WTC11 (cell line): ENCODE measurements around the gene ETF1. TPM values are rescaled to one million over a fixed set of nuclear protein-coding genes. Genes with fewer than 3 reads are reported as not detected.

Experiments used
- ATAC-seq: fragments of 200-7000 bp; cut with Tn5 transposase; 2 replicates; pipeline ENCODE4 v1.10.0; 2021; ENCODE audit warnings: mild to moderate bottlenecking, moderate library complexity
- CTCF ChIA-PET: fragments of 300-600 bp; sonication (Branson Sonifier 250); formaldehyde crosslinking; loops from one replicate; lab custom pipeline; 2021; ENCODE audit warnings: antibody characterized with exemption; lab: Charles Lee
- POLR2A ChIA-PET: fragments of 350-600 bp; sonication (Branson Sonifier 250); formaldehyde crosslinking; loops from one replicate; lab custom pipeline; 2021; ENCODE audit warnings: antibody characterized with exemption; lab: Charles Lee
- DNase-seq: peaks from one replicate; pipeline ENCODE4 v3.0.0; 2021; ENCODE audit warnings: low spot score
- H3K27ac Mint-ChIP-seq: 2 replicates; pipeline ENCODE4 v1.8.0; 2021; ENCODE audit warnings: mixed read lengths
- H3K27me3 Mint-ChIP-seq: 2 replicates; pipeline ENCODE4 v1.8.0; 2021; ENCODE audit warnings: low read depth, mild to moderate bottlenecking, moderate library complexity, mixed read lengths
- H3K36me3 Mint-ChIP-seq: 2 replicates; pipeline ENCODE4 v1.8.0; 2021; ENCODE audit warnings: mixed read lengths
- H3K4me1 Mint-ChIP-seq: 2 replicates; pipeline ENCODE4 v1.8.0; 2022; ENCODE audit warnings: mixed read lengths
- H3K4me3 Mint-ChIP-seq: 2 replicates; pipeline ENCODE4 v1.8.0; 2021; ENCODE audit warnings: mild to moderate bottlenecking, moderate library complexity, mixed read lengths
- H3K9me3 Mint-ChIP-seq: 2 replicates; pipeline ENCODE4 v1.8.0; 2021; ENCODE audit warnings: mixed read lengths
- E2F5 ChIP-seq: sonication (generic); formaldehyde crosslinking; IDR thresholded peaks from 2 replicates; pipeline ENCODE4 v1.8.1; 2022; ENCODE audit warnings: mild to moderate bottlenecking, moderate library complexity, missing genetic modification reagents
- ELF4 ChIP-seq: sonication (generic); formaldehyde crosslinking; IDR thresholded peaks from 2 replicates; pipeline ENCODE4 v1.8.1; 2022; ENCODE audit warnings: low read depth, mild to moderate bottlenecking, moderate library complexity, missing genetic modification reagents
- EMX1 ChIP-seq: fragments of 250-450 bp; sonication (Bioruptor Pico); IDR thresholded peaks from 2 replicates; pipeline ENCODE4 v1.8.0; 2021; ENCODE audit warnings: mild to moderate bottlenecking
- FOXJ3 ChIP-seq: sonication (generic); formaldehyde crosslinking; IDR thresholded peaks from 2 replicates; pipeline ENCODE4 v1.9.0; 2021; ENCODE audit warnings: missing genetic modification reagents, mild to moderate bottlenecking, borderline replicate concordance
- JUN ChIP-seq: sonication (generic); formaldehyde crosslinking; IDR thresholded peaks from 2 replicates; pipeline ENCODE4 v1.8.0; 2023; ENCODE audit warnings: mild to moderate bottlenecking, missing genetic modification reagents
- NR1H2 ChIP-seq: sonication (generic); formaldehyde crosslinking; IDR thresholded peaks from 2 replicates; pipeline ENCODE4 v1.9.0; 2021; ENCODE audit warnings: mild to moderate bottlenecking, moderate library complexity, missing genetic modification reagents
- TEAD1 ChIP-seq: sonication (generic); formaldehyde crosslinking; IDR thresholded peaks from 2 replicates; pipeline ENCODE4 v1.8.0; 2022; ENCODE audit warnings: mild to moderate bottlenecking, missing genetic modification reagents
- ZSCAN18 ChIP-seq: fragments of 250-450 bp; sonication (Bioruptor Pico); IDR thresholded peaks from 2 replicates; pipeline ENCODE4 v2.1.2; 2022; ENCODE audit warnings: mild to moderate bottlenecking, moderate library complexity
- total RNA-seq: library from RNA; stranded (reverse); gene quantifications from 3 replicates; pipeline ENCODE4 v1.2.3, GENCODE V29; 2021
- TF ChIP-seq, protein P1 (sequence below): sonication (generic); formaldehyde crosslinking; IDR thresholded peaks from 2 replicates; pipeline ENCODE4 v1.8.0; 2022; ENCODE audit warnings: mild to moderate bottlenecking, missing genetic modification reagents
- TF ChIP-seq, protein P2 (sequence below): sonication (generic); formaldehyde crosslinking; IDR thresholded peaks from 2 replicates; pipeline ENCODE4 v1.8.1; 2023; ENCODE audit warnings: mild to moderate bottlenecking, missing genetic modification reagents
- TF ChIP-seq, protein P3 (sequence below): fragments of 200-600 bp; IDR thresholded peaks from 2 replicates; pipeline ENCODE4 v1.8.0; 2022; ENCODE audit warnings: antibody characterized with exemption
- TF ChIP-seq, protein P4 (sequence below): sonication (generic); formaldehyde crosslinking; IDR thresholded peaks from 2 replicates; pipeline ENCODE4 v1.8.1; 2022; ENCODE audit warnings: low read depth, missing genetic modification reagents, borderline replicate concordance
- TF ChIP-seq, protein P5 (sequence below): fragments of 250-450 bp; sonication (Bioruptor Pico); IDR thresholded peaks from 2 replicates; pipeline ENCODE4 v1.9.0; 2021; ENCODE audit warnings: mild to moderate bottlenecking

The ETF1 gene
- total RNA-seq, 1 experiment from 2014 or later, result 137 TPM

DNA sequence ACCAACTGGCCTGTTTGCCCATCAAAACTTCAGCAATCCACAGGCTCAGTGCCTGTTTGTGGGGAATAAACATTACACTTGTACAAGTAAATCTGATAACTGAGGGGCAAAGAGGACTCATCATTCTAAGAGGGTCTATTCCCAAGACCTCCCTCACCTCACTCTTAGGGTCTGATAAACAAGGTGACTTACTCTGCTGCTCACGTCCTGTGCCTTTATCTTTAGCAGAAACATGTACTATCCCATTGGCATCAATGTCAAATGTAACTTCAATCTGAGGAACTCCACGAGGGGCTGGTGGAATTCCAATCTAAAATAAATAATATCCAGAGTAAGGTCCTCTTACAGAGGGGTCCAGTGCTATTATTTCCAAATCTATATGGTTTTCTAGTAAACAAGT is 14.6 kb upstream of the ETF1 start (continued):
- TF ChIP-seq, protein P1, sequence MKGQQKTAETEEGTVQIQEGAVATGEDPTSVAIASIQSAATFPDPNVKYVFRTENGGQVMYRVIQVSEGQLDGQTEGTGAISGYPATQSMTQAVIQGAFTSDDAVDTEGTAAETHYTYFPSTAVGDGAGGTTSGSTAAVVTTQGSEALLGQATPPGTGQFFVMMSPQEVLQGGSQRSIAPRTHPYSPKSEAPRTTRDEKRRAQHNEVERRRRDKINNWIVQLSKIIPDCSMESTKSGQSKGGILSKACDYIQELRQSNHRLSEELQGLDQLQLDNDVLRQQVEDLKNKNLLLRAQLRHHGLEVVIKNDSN (CRISPR knock-in tag), result no peak
- TF ChIP-seq E2F5 (CRISPR knock-in tag), result no peak
- TF ChIP-seq TEAD1 (CRISPR knock-in tag), result no peak
- TF ChIP-seq, protein P2, sequence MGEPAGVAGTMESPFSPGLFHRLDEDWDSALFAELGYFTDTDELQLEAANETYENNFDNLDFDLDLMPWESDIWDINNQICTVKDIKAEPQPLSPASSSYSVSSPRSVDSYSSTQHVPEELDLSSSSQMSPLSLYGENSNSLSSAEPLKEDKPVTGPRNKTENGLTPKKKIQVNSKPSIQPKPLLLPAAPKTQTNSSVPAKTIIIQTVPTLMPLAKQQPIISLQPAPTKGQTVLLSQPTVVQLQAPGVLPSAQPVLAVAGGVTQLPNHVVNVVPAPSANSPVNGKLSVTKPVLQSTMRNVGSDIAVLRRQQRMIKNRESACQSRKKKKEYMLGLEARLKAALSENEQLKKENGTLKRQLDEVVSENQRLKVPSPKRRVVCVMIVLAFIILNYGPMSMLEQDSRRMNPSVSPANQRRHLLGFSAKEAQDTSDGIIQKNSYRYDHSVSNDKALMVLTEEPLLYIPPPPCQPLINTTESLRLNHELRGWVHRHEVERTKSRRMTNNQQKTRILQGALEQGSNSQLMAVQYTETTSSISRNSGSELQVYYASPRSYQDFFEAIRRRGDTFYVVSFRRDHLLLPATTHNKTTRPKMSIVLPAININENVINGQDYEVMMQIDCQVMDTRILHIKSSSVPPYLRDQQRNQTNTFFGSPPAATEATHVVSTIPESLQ, result no peak
- TF ChIP-seq JUN, result no peak
- TF ChIP-seq, protein P3, sequence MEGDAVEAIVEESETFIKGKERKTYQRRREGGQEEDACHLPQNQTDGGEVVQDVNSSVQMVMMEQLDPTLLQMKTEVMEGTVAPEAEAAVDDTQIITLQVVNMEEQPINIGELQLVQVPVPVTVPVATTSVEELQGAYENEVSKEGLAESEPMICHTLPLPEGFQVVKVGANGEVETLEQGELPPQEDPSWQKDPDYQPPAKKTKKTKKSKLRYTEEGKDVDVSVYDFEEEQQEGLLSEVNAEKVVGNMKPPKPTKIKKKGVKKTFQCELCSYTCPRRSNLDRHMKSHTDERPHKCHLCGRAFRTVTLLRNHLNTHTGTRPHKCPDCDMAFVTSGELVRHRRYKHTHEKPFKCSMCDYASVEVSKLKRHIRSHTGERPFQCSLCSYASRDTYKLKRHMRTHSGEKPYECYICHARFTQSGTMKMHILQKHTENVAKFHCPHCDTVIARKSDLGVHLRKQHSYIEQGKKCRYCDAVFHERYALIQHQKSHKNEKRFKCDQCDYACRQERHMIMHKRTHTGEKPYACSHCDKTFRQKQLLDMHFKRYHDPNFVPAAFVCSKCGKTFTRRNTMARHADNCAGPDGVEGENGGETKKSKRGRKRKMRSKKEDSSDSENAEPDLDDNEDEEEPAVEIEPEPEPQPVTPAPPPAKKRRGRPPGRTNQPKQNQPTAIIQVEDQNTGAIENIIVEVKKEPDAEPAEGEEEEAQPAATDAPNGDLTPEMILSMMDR, result no peak
- TF ChIP-seq NR1H2, result no peak
- TF ChIP-seq, protein P4, sequence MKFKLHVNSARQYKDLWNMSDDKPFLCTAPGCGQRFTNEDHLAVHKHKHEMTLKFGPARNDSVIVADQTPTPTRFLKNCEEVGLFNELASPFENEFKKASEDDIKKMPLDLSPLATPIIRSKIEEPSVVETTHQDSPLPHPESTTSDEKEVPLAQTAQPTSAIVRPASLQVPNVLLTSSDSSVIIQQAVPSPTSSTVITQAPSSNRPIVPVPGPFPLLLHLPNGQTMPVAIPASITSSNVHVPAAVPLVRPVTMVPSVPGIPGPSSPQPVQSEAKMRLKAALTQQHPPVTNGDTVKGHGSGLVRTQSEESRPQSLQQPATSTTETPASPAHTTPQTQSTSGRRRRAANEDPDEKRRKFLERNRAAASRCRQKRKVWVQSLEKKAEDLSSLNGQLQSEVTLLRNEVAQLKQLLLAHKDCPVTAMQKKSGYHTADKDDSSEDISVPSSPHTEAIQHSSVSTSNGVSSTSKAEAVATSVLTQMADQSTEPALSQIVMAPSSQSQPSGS (CRISPR knock-in tag), result no peak
- TF ChIP-seq, protein P5, sequence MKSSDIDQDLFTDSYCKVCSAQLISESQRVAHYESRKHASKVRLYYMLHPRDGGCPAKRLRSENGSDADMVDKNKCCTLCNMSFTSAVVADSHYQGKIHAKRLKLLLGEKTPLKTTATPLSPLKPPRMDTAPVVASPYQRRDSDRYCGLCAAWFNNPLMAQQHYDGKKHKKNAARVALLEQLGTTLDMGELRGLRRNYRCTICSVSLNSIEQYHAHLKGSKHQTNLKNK (CRISPR knock-in tag), result no peak
- TF ChIP-seq FOXJ3 (CRISPR knock-in tag), result no peak
- TF ChIP-seq, all 79 proteins: peak for 0

DNA sequence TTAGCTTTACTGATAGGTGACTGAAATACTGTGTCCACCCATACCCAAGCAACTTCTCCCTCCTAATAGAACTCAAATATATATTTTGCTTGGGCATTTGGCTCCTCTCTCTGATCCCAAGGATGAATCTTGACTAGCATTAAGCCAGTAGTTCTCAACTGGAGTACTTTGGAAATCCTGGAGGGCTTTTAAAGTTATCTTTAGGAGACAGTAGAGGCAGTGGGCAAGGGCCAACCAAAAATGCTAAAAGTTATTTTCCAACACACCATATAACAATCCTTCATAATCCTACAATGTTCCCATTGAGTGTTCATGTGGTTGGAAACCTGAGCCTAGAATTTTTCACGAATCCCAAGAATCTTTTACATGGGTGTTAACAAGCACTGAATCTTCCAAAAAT is 11.1 kb upstream of the ETF1 start:
- Mint-ChIP-seq H3K4me3 (no peak overlapping the region), H3K36me3 (peaks cover 58% of the 10 kb centered on the region), H3K4me1 (no peaks in the 10 kb centered on the region), H3K27ac (0 out of 2 replicates have a peak overlapping the region, but pooled peaks have one; percentile 41), H3K27me3 (no peaks in the 10 kb centered on the region), H3K9me3 (peaks cover 4% of the 10 kb centered on the region; the same call in 1 of the 2 replicates)
- ATAC-seq (no peak), DNase-seq (no peak)
- no peak for TF ChIP-seq ZSCAN18 (CRISPR knock-in tag)
- TF ChIP-seq TEAD1 (CRISPR knock-in tag), result no peak
- 0 out of 2 replicates have a peak, but pooled peaks have one; percentile 6 for TF ChIP-seq EMX1 (CRISPR knock-in tag)
- CTCF ChIA-PET, result no interaction called here
- POLR2A ChIA-PET, result interaction anchor here (3.7 kb wide), 1 partner anchor 11 kb away, joined by 28 read pairs; the partner anchor contains the start of gene ETF1

DNA sequence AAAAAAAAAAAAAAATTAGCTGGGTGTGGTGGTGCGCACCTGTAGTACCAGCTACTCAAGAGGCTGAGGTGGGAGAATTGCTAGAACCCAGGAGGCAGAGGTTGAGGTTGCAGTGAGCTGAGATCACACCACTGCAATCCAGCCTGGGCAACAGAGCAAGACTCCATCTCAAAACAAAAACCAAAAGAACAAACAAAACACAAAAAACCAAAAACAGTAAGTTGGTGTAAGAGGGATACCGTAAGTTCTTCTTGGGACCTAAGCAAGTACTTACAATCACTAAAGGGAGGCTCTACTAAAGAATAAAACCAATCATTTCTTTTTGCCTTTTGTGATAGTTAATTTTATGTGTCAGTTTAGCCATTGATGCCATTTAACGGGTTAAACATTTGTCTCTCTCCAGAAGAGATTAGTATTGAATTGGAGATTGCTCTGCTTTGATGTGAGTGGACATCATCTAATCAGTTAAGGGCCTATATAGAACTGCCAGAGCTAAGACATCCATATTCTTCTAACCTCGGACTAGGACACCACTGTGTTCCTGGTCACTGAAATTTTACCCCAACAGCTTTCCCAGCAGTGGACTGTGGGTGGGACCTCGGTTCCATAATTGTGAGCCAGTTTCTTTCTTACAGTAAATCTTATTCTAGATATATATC is 10.5 kb upstream of the ETF1 start:
- no peaks in the 10 kb centered on the region for H3K4me1 Mint-ChIP-seq
- ChIA-PET CTCF (interaction anchor here (0.5 to 1.0 kb wide), 2 partner anchors 26 to 50 kb away, joined by 4 to 6 read pairs; no protein-coding TSS in a partner anchor), POLR2A (interaction anchor here (3.7 kb wide), 1 partner anchor 10 kb away, joined by 28 read pairs; the partner anchor contains the start of gene ETF1)
- no peak overlapping the region for H3K27ac Mint-ChIP-seq
- peaks cover 52% of the 10 kb centered on the region for H3K36me3 Mint-ChIP-seq
- no peak overlapping the region for H3K4me3 Mint-ChIP-seq
- ATAC-seq, result no peak
- no peaks in the 10 kb centered on the region for H3K27me3 Mint-ChIP-seq
- TF ChIP-seq EMX1 (CRISPR knock-in tag) (0 out of 2 replicates have a peak, but pooled peaks have one; percentile 16), ELF4 (CRISPR knock-in tag) (no peak)
- DNase-seq, result no peak
- peaks cover 4% of the 10 kb centered on the region; the same call in 1 of the 2 replicates for H3K9me3 Mint-ChIP-seq
